Large intestine (tissue), 3 donors: ENCODE results near the gene PRKCB. TPM values are rescaled to one million over a fixed set of nuclear protein-coding genes. Genes with fewer than 3 reads are reported as not detected.

Source experiments
- DNase-seq, 2 donors: peaks; one replicate each; pipeline versions ENCODE4 v3.0.0 to v3.0.0-alpha.2; 2013
- H3K27ac ChIP-seq: one replicate; pipeline ENCODE4 v1.5.1; 2013; ENCODE audit warnings: low read length
- H3K27me3 ChIP-seq: 2 replicates; pipeline ENCODE4 v1.6.1; 2013; ENCODE audit warnings: low read length; ENCODE audit not compliant: control insufficient read depth, insufficient read depth
- H3K36me3 ChIP-seq: 2 replicates; pipeline ENCODE4 v1.6.1; 2013; ENCODE audit warnings: low read length; ENCODE audit not compliant: control insufficient read depth, insufficient read depth
- H3K4me1 ChIP-seq: one replicate; pipeline ENCODE4 v1.6.1; 2013; ENCODE audit warnings: low read length; ENCODE audit not compliant: control insufficient read depth, insufficient read depth
- H3K4me3 ChIP-seq: one replicate; pipeline ENCODE4 v1.5.1; 2013; ENCODE audit warnings: low read length
- H3K9me3 ChIP-seq: one replicate; pipeline ENCODE4 v1.6.1; 2013; ENCODE audit warnings: mild to moderate bottlenecking, low read depth, low read length, moderate library complexity; ENCODE audit not compliant: control insufficient read depth
- WGBS: methylation state at CpG from one replicate; pipeline ENCODE4 v1.1.5; 2013; ENCODE audit warnings: low lambda C conversion rate; ENCODE audit not compliant: insufficient coverage; 5-methylcytosine and 5-hydroxymethylcytosine counted together
- polyA plus RNA-seq: library from polyadenylated mRNA; unstranded; fragments of 120-200 nt; gene quantifications from one replicate; pipeline ENCODE4 v1.2.1, GENCODE V29; 2013

The PRKCB gene
- polyA plus RNA-seq, 1 donor, result 3.1 TPM

- no peaks in the 10 kb centered on the region for H3K4me1 ChIP-seq
- no peak overlapping the region for H3K4me3 ChIP-seq
- H3K27me3 ChIP-seq, result peaks cover 7% of the 10 kb centered on the region
- no peak for DNase-seq
- H3K36me3 ChIP-seq, result no peaks in the 10 kb centered on the region
- H3K27ac ChIP-seq, result no peak overlapping the region
- WGBS, result no CpG with 5 or more reads among the region's 5 CpGs
- no peaks in the 10 kb centered on the region for H3K9me3 ChIP-seq
Measured at GRCh38 chr16:23852794-23853562, 17.2 kb downstream of the PRKCB start.

DNA sequence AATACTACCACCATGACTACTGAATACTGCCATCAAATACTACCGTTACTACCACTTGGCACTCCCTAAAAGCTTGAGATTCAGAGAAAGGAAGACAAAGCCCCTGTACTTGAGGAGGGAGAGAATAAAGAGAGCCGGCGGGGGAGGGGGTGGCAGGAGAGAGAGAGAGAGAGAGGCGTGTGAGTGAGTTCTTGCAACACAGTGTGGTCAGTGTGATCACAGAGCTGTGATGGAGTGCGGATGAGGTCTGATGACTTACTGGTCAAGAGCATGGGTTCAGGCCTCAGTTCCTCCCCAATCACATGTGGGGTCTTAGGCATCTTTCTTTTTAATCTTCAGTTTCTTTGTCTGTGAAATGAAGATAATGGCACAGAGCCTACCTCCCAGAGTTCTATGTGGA is 19.2 kb downstream of the PRKCB start:
- no CpG with 5 or more reads among the region's 5 CpGs for WGBS
- DNase-seq, result peak in 1 of 2 donors; percentile 5
- no peaks in the 10 kb centered on the region for H3K4me1 ChIP-seq

DNA sequence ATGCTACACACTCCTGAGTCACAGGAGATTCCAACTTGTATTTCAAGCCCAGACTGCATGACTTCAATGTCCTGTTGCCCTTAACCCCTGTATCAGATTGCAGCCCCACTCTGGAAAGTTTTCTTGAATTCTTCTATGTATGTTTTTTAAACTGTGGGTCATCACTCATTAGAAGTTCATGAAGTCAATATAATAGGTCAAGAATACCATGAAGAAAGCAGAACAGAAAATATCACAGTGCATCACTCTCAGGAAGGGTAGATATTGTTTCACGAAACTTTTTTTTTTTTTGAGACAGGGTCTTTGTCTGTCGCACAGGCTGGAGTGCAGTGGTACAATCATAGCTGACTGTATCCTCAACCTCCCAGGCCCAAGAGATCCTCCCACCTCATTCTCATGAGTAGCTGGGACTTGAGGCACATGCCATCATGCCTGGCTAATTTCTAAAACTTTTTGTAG is 20.5 kb downstream of the PRKCB start:
- no peak for DNase-seq
- no peak overlapping the region for H3K27ac ChIP-seq
- H3K4me1 ChIP-seq, result no peaks in the 10 kb centered on the region

More for the DNA sequence above, 19.2 kb downstream of the PRKCB start:
- Histone ChIP-seq H3K36me3 (no peaks in the 10 kb centered on the region), H3K27me3 (peaks cover 11% of the 10 kb centered on the region), H3K9me3 (no peaks in the 10 kb centered on the region), H3K27ac (no peak overlapping the region), H3K4me3 (no peak overlapping the region)

GRCh38 chr16:23857256-23857880 is 21.6 kb downstream of the PRKCB start:
- H3K4me3 ChIP-seq, result no peak overlapping the region
- no CpG with 5 or more reads among the region's 11 CpGs for WGBS
- H3K36me3 ChIP-seq, result no peaks in the 10 kb centered on the region
- H3K27ac ChIP-seq, result no peak overlapping the region
- no peaks in the 10 kb centered on the region for H3K9me3 ChIP-seq
- no peak for DNase-seq
- no peaks in the 10 kb centered on the region for H3K4me1 ChIP-seq
- peaks cover 16% of the 10 kb centered on the region for H3K27me3 ChIP-seq

More for the DNA sequence above, 20.5 kb downstream of the PRKCB start:
- no peak overlapping the region for H3K4me3 ChIP-seq
- 100% methylated on average over 1 of the region's 2 CpGs for WGBS
- H3K36me3 ChIP-seq, result no peaks in the 10 kb centered on the region
- H3K27me3 ChIP-seq, result peaks cover 14% of the 10 kb centered on the region
- H3K9me3 ChIP-seq, result no peaks in the 10 kb centered on the region

- no peak overlapping the region for H3K4me3 ChIP-seq
- H3K36me3 ChIP-seq, result no peaks in the 10 kb centered on the region
- no peak for DNase-seq
- WGBS, result no CpG with 5 or more reads among the region's 1 CpG
- no peaks in the 10 kb centered on the region for H3K9me3 ChIP-seq
- no peak overlapping the region for H3K27ac ChIP-seq
- no peaks in the 10 kb centered on the region for H3K4me1 ChIP-seq
- peaks cover 16% of the 10 kb centered on the region for H3K27me3 ChIP-seq
Measured at GRCh38 chr16:23857881-23858269, 22.1 kb downstream of the PRKCB start.

GRCh38 chr16:23858542-23858941 is 22.8 kb downstream of the PRKCB start:
- Histone ChIP-seq H3K9me3 (no peaks in the 10 kb centered on the region), H3K27me3 (peaks cover 16% of the 10 kb centered on the region), H3K36me3 (no peaks in the 10 kb centered on the region), H3K4me1 (no peaks in the 10 kb centered on the region), H3K27ac (no peak overlapping the region), H3K4me3 (no peak overlapping the region)
- DNase-seq, result no peak
- WGBS, result no CpG with 5 or more reads among the region's 1 CpG

DNA sequence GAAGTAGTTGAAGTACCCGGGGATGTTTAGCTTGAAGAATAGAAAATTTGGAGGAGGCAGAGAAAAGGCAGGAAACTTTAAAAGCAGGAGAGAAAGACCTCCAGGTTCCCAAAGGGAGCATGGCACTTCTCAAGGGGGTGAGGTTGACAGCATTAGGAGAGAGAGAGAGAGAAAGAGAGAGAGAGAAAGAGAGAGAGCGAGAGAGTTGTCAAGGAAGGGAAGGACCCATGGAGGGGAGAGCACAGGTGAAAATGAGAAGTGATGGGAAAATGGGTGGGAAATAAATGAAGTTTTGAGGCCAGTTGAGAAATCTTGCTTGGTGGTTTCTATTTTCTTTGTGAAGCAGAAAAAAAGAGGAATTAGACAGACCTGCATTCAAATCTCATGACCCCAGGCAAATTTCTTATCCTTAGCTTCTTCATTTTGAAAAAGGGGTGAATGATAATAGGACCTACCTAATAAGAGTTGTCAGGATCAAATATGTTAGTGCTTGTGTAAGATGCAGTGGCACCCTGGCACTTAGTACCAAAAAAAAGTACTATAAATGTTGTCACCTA is 24.0 kb downstream of the PRKCB start:
- Histone ChIP-seq H3K4me1 (no peaks in the 10 kb centered on the region), H3K9me3 (no peaks in the 10 kb centered on the region), H3K27me3 (peaks cover 16% of the 10 kb centered on the region), H3K36me3 (no peaks in the 10 kb centered on the region), H3K4me3 (no peak overlapping the region), H3K27ac (no peak overlapping the region)
- DNase-seq, result no peak
- 85% methylated on average over 2 of the region's 2 CpGs for WGBS

GRCh38 chr16:23861874-23862273 is 26.1 kb downstream of the PRKCB start:
- 67% methylated on average over 1 of the region's 3 CpGs for WGBS
- DNase-seq, result no peak
- no peaks in the 10 kb centered on the region for H3K36me3 ChIP-seq
- H3K27ac ChIP-seq, result no peak overlapping the region
- no peaks in the 10 kb centered on the region for H3K4me1 ChIP-seq
- H3K9me3 ChIP-seq, result no peaks in the 10 kb centered on the region
- peaks cover 22% of the 10 kb centered on the region for H3K27me3 ChIP-seq
- no peak overlapping the region for H3K4me3 ChIP-seq

- H3K4me3 ChIP-seq, result no peak overlapping the region
- 92% methylated on average over 2 of the region's 6 CpGs for WGBS
- H3K36me3 ChIP-seq, result no peaks in the 10 kb centered on the region
- no peak overlapping the region for H3K27ac ChIP-seq
- H3K9me3 ChIP-seq, result no peaks in the 10 kb centered on the region
- peaks cover 16% of the 10 kb centered on the region for H3K27me3 ChIP-seq
- H3K4me1 ChIP-seq, result no peaks in the 10 kb centered on the region
- no peak for DNase-seq
Measured at GRCh38 chr16:23862556-23862955, 26.8 kb downstream of the PRKCB start.

- no peak overlapping the region for H3K27ac ChIP-seq
Measured at GRCh38 chr16:23863511-23864422, 28.0 kb downstream of the PRKCB start.

More at GRCh38 chr16:23863511-23864422, 28.0 kb downstream of the PRKCB start:
- 60% methylated on average over 1 of the region's 12 CpGs for WGBS
- H3K4me1 ChIP-seq, result no peaks in the 10 kb centered on the region
- H3K36me3 ChIP-seq, result no peaks in the 10 kb centered on the region
- no peak overlapping the region for H3K4me3 ChIP-seq
- H3K27me3 ChIP-seq, result peaks cover 11% of the 10 kb centered on the region
- DNase-seq, result peak in 1 of 2 donors; percentile 9
- H3K9me3 ChIP-seq, result no peaks in the 10 kb centered on the region
